Endothelial cell of umbilical vein (primary cell): ENCODE measurements around the gene PTPN6. TPM values are rescaled to one million over a fixed set of nuclear protein-coding genes. Genes with fewer than 3 reads are reported as not detected.

Experiments
- BruUV-seq: library from RNA; stranded (reverse); fragments of 400-500 nt; replicated peaks from 2 replicates; lab custom pipeline; 2021; lab: Mats Ljungman, UMichigan
- CTCF ChIA-PET: fragments of 300-600, 350-600 bp; sonication (Branson Sonifier 250); formaldehyde crosslinking; loops from one replicate; lab custom pipeline; 2021; ENCODE audit warnings: antibody characterized with exemption, inconsistent platforms; lab: Charles Lee
- POLR2A ChIA-PET: fragments of 300-600, 350-600 bp; sonication (Branson Sonifier 250); formaldehyde crosslinking; loops from one replicate; lab custom pipeline; 2021; ENCODE audit warnings: antibody characterized with exemption, inconsistent platforms; lab: Charles Lee
- DNase-seq: peaks from one replicate; pipeline ENCODE4 v3.0.0-alpha.2; 2011; ENCODE audit warnings: low read depth, low spot score
- FAIRE-seq: peaks from 2 replicates; lab custom pipeline; 2011; peaks lifted over from hg19 to GRCh38; lab: Jason Lieb, UNC
- H2AFZ ChIP-seq: 2 replicates; pipeline ENCODE4 v1.6.0; 2012; ENCODE audit warnings: low read depth, low read length, control low read depth, inconsistent platforms
- H3K27ac ChIP-seq: 2 replicates; pipeline ENCODE4 v1.5.1; 2011; ENCODE audit warnings: low read depth, mild to moderate bottlenecking, control low read depth, low read length, moderate library complexity; ENCODE audit not compliant: insufficient read depth
- H3K27me3 ChIP-seq, 2 experiments: 2 replicates each; pipeline versions ENCODE4 v1.6.0 to v1.6.1; 2011; ENCODE audit warnings: low read length in 2 of 2, mixed read lengths in 1 of 2; ENCODE audit not compliant: control insufficient read depth in 2 of 2, insufficient read depth in 2 of 2
- H3K36me3 ChIP-seq, 2 experiments: 2 replicates in 1 of 2; 3 replicates in 1 of 2; pipeline ENCODE4 v1.5.1; 2011; ENCODE audit warnings: low read length in 2 of 2, mild to moderate bottlenecking in 1 of 2, moderate library complexity in 1 of 2; ENCODE audit not compliant: control insufficient read depth in 2 of 2, insufficient read depth in 2 of 2; ENCODE audit errors: extremely low read depth in 1 of 2
- H3K4me1 ChIP-seq: 3 replicates; pipeline ENCODE4 v1.5.1; 2011; ENCODE audit warnings: mild to moderate bottlenecking, low read length; ENCODE audit not compliant: control insufficient read depth, insufficient read depth; ENCODE audit errors: extremely low read depth
- H3K4me2 ChIP-seq: 2 replicates; pipeline ENCODE4 v1.6.1; 2011; ENCODE audit warnings: low read length, control low read depth, mixed read lengths; ENCODE audit not compliant: insufficient read depth
- H3K4me3 ChIP-seq, 3 experiments: fragments of 200-600 bp in 1 of 3; sonication (generic), shearing (Covaris generic) in 1 of 3; replicated peaks in 1 of 3; 2 replicates each; pipeline ENCODE4 v1.5.1; 2011 to 2016; ENCODE audit warnings: control low read depth in 3 of 3, low read length in 3 of 3, mild to moderate bottlenecking in 2 of 3, inconsistent platforms in 1 of 3, low read depth in 1 of 3, moderate library complexity in 1 of 3; ENCODE audit not compliant: insufficient read depth in 1 of 3
- H3K79me2 ChIP-seq: 2 replicates; pipeline ENCODE4 v1.6.0; 2012; ENCODE audit warnings: low read length, inconsistent platforms; ENCODE audit not compliant: control insufficient read depth, insufficient read depth
- H3K9ac ChIP-seq: replicated peaks from 2 replicates; pipeline ENCODE3; 2011; ENCODE audit warnings: low read length, control low read depth; ENCODE audit not compliant: insufficient read depth; ENCODE audit errors: extremely low read depth
- H3K9me1 ChIP-seq: replicated peaks from 3 replicates; pipeline ENCODE4 v1.6.0; 2011; ENCODE audit warnings: mild to moderate bottlenecking, low read length; ENCODE audit not compliant: control insufficient read depth, insufficient read depth; ENCODE audit errors: extremely low read depth
- H3K9me3 ChIP-seq: replicated peaks from 2 replicates; pipeline ENCODE4 v1.5.1; 2012; ENCODE audit warnings: low read length, inconsistent platforms; ENCODE audit not compliant: control insufficient read depth, insufficient read depth
- H4K20me1 ChIP-seq: replicated peaks from 2 replicates; pipeline ENCODE3; 2011; ENCODE audit warnings: mild to moderate bottlenecking, low read length; ENCODE audit not compliant: control insufficient read depth, insufficient read depth; ENCODE audit errors: extremely low read depth
- CTCF ChIP-seq, 2 donors: IDR thresholded peaks; 1 replicate in 1 of 2; 2 replicates in 1 of 2; pipeline ENCODE4 v1.5.1; 2011; ENCODE audit warnings: low read length in 2 of 2, mild to moderate bottlenecking in 2 of 2, moderate library complexity in 2 of 2, control low read depth in 1 of 2, inconsistent platforms in 1 of 2, low read depth in 1 of 2; ENCODE audit not compliant: insufficient read depth in 1 of 2; ENCODE audit errors: extremely low read depth in 1 of 2
- EZH2 ChIP-seq: IDR thresholded peaks from 2 replicates; pipeline ENCODE4 v1.6.1; 2012; ENCODE audit warnings: borderline replicate concordance, low read depth, mild to moderate bottlenecking, moderate library complexity, low read length, inconsistent platforms; ENCODE audit not compliant: severe bottlenecking
- FOS ChIP-seq: IDR thresholded peaks from 2 replicates; pipeline ENCODE4 v1.6.1; 2011; ENCODE audit warnings: mild to moderate bottlenecking, low read length, moderate library complexity, borderline replicate concordance; ENCODE audit not compliant: insufficient read depth
- GATA2 ChIP-seq: IDR thresholded peaks from 2 replicates; pipeline ENCODE4 v1.7.0; 2011; ENCODE audit warnings: low read depth, mild to moderate bottlenecking, moderate library complexity, mixed read lengths, low read length; ENCODE audit not compliant: insufficient read length, insufficient read depth
- JUN ChIP-seq: IDR thresholded peaks from 2 replicates; pipeline ENCODE4 v1.6.1; 2011; ENCODE audit warnings: borderline replicate concordance, low read depth; ENCODE audit not compliant: insufficient read length, insufficient read depth
- MAX ChIP-seq: IDR thresholded peaks from 2 replicates; pipeline ENCODE4 v1.6.1; 2011; ENCODE audit not compliant: insufficient read depth, insufficient read length
- MYC ChIP-seq: IDR thresholded peaks from one replicate; pipeline ENCODE4 v1.6.1; 2011; ENCODE audit warnings: mild to moderate bottlenecking, low read depth, low read length
- POLR2A ChIP-seq: IDR thresholded peaks from 2 replicates; pipeline ENCODE4 v1.6.1; 2012; ENCODE audit warnings: low read depth, mild to moderate bottlenecking, control low read depth, low read length
- POLR2AphosphoS5 ChIP-seq: IDR thresholded peaks from 2 replicates; pipeline ENCODE4 v1.6.1; 2012; ENCODE audit warnings: low read depth, mild to moderate bottlenecking, control low read depth, low read length, moderate library complexity; ENCODE audit not compliant: insufficient read depth
- dilution Hi-C: fragments of 300-500 bp; cut with MboI; formaldehyde crosslinking; loops from one replicate; pipeline ENCODE4 v1.15.0; 2019; ENCODE audit warnings: low sequenced_read_pairs; ENCODE audit not compliant: extremely low pct_ligation_motif_present
- intact Hi-C: fragments of 100-400 bp; cut with micrococcal nuclease; formaldehyde crosslinking; loops from one replicate; pipeline ENCODE4 v1.10.0; 2022
- polyA plus RNA-seq, 4 experiments: library from polyadenylated mRNA; depleted of rRNA in 3 of 4; stranded (reverse) in 3 of 4; unstranded in 1 of 4; fragments of >200 nt; gene quantifications; 2 replicates each; pipeline versions ENCODE4 v1.2.1 to v1.2.3, GENCODE V29; 2011 to 2012; ENCODE audit warnings: missing spikeins in 1 of 4
- total RNA-seq: library from RNA; stranded (reverse); gene quantifications from 2 replicates; pipeline ENCODE4 v1.2.3, GENCODE V29; 2021

Gene PTPN6
- total and polyA plus RNA-seq, 2 donors (not counting 3 experiments of a cell fraction or from before 2014, with no cell fraction given): 0.25 to 1.6 TPM

- CTCF ChIA-PET: interaction anchor here (1.6 to 1.7 kb wide), 2 partner anchors 14 to 89 kb away, joined by 4 to 12 read pairs; partner anchors contain the start of gene C12orf57
- no peak for FAIRE-seq
- Histone ChIP-seq H3K4me2 (no peak overlapping the region), H3K9me3 (no peaks in the 10 kb centered on the region), H3K9ac (no peak overlapping the region), H3K4me3 (no peak overlapping the region), H3K27me3 (no peaks in the 10 kb centered on the region), H3K9me1 (no peaks in the 10 kb centered on the region), H3K79me2 (no peaks in the 10 kb centered on the region), H4K20me1 (no peaks in the 10 kb centered on the region), H3K4me1 (peaks cover 24% of the 10 kb centered on the region), H2AFZ (peak overlapping the region; percentile 58), H3K36me3 (no peaks in the 10 kb centered on the region), H3K27ac (no peak overlapping the region)
- dilution Hi-C loops (no loop called here), intact Hi-C loops (no loop called here)
- TF ChIP-seq FOS (no peak), MAX (no peak), POLR2A (no peak), GATA2 (no peak), MYC (no peak), EZH2 (no peak), JUN (no peak), POLR2AphosphoS5 (no peak), CTCF (IDR thresholded peaks at IDR 0.05; ENCODE audit: extremely low read depth in 1 of 2, insufficient read depth in 1 of 2, low read depth in 1 of 2, low read length in 2 of 2) (no peak)
- BruUV-seq: no TSS peak
- no peak for DNase-seq
- POLR2A ChIA-PET: interaction anchor here (1.8 kb wide), 1 partner anchor 15 kb away, joined by 6 read pairs; the partner anchor contains the start of genes C12orf57 and RNU7-1
These were observed 7.5 kb downstream of the PTPN6 start for GRCh38 chr12:6958609-6959057.
